GM12875 (cell line): ENCODE results near the gene ADAM30.

Experiments
- H3K4me3 ChIP-seq: one replicate; pipeline ENCODE4 v1.5.1; 2011; ENCODE audit warnings: low read depth, low read length, control low read depth
- CTCF ChIP-seq: IDR thresholded peaks from 2 replicates; pipeline ENCODE4 v1.5.1; 2011; ENCODE audit warnings: low read depth, mild to moderate bottlenecking, control low read depth, inconsistent platforms, low read length, moderate library complexity, borderline replicate concordance; ENCODE audit not compliant: insufficient read depth

ADAM30 gene

DNA sequence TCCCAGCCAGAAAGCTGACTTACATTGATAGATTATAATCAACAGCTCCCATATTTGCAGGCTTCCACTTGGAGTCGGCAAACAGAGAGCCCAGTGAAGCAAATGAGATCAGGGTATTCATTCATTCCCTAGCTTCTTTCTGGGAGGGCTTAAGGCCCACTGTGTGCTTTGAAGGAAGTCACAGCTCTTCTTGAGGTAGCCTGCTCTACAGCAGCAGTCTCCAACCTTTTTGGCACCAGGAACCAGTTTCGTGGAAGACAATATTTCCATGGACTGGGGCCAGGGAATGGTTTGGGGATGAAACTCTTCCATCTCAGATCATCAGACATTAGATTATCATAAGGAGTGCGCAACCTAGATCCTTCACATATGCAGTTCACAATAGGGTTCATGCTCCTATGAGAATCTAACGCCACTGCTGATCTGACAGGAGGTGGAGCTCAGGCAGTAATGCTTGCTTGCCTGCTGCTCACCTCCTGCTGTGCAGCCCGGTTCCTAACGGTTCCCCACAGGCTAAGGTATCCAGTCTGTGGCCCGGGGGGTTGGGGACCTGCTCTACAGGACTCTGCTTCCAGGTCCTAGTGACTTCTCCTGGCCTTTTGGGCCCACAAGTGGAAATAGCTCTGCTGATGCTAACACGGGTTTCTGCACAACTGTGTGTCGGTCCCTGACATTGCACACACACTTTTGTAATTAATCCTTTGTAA, 13.7 kb upstream of the ADAM30 start:
- TF ChIP-seq CTCF, result no peak
- no peak overlapping the region for H3K4me3 ChIP-seq

DNA sequence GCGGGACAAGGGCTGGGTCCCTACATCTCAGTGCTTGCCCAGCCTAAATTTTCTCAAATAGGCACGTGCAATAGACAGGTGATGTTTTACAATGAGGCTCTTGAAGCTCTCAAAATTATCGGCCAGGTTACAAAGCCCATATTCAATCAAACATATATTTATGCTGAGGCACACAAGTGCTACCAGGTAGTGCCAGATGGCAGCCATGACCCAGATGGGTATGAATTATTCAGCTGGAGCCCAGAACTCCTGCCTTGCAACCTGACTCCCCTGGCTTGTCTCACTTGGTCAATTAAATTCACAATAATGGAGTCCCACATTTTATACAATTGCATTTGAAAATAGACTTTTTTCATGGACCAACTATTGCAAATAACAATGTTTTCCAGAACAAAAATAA, 12.3 kb upstream of the ADAM30 start:
- no peak for TF ChIP-seq CTCF

DNA sequence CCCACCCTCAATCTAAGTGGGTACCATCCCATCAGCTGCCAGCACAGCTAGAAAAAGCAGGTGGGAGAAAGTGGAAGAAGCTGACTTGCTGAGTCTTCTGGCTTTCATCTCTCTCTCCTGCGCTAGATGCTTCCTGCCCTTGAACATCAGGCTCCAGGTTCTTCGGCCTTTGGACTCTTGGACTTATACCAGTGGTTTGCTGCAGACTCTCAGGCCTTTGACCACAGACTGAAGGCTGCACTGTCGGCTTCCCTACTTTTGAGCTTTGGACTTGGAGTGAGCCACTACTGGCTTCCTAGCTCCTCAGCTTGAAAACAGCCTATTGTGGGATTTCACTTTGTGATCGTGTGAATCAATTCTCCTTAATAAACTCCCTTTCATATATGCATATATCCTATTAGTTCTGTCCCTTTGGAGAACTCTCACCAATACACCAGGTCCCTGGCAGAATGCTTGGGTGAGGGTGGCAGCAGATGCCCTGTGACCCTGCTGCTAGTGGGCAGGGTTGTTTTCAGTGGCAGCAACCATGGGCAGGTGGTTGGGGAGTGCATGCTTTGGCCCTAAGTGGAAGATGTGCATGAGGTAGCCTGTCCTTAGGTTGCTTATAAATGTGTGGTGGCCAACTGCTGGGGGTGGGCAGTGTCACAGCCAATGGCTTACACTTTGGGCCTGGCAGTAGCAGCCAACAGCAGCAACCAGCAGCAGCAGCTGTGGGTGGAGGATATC, 10.8 kb upstream of the ADAM30 start:
- no peak overlapping the region for H3K4me3 ChIP-seq
- no peak for TF ChIP-seq CTCF

More for the DNA sequence above, 12.3 kb upstream of the ADAM30 start:
- H3K4me3 ChIP-seq, result no peak overlapping the region

DNA sequence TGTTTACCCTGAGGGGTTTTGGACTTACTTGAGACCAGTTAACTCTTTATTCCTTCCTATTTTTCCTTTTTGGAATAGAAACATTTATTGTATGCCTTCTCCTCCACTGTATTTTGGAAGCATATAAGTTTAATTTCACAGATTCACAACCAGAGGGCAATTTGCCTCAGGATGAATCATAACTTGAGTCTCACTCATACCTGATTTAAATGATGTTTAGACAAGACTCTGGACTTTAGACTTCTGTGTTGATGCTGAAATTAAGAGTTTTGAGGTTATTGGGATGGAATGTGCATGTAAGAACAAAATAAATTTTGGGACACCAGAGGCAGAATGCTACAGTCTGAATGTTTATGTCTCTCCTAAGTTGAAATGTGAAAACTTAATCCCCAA, 7.1 kb upstream of the ADAM30 start:
- H3K4me3 ChIP-seq, result no peak overlapping the region
- TF ChIP-seq CTCF, result no peak

- no peak for TF ChIP-seq CTCF
- H3K4me3 ChIP-seq, result no peak overlapping the region
Observed at GRCh38 chr1:119902775-119903442, 6.6 kb upstream of the ADAM30 start.

GRCh38 chr1:119898981-119899720, 2.8 kb upstream of the ADAM30 start:
- H3K4me3 ChIP-seq, result no peak overlapping the region
- TF ChIP-seq CTCF, result no peak
